Trophoblast cell (in vitro differentiated cells and primary cell): Measurements from ENCODE around the gene KCTD11.

Experiments used
- DNase-seq, 2 donors: peaks; one replicate each; pipeline ENCODE4 v3.0.0-alpha.2; 2016
- H2AFZ ChIP-seq: 2 replicates; pipeline ENCODE4 v1.6.1; 2013; ENCODE audit warnings: low read length, moderate library complexity, mild to moderate bottlenecking; ENCODE audit not compliant: insufficient read depth, poor library complexity
- H2AK5ac ChIP-seq: 2 replicates; pipeline ENCODE4 v1.6.1; 2013; ENCODE audit warnings: mild to moderate bottlenecking, low read length
- H2BK120ac ChIP-seq: 2 replicates; pipeline ENCODE4 v1.6.1; 2013; ENCODE audit warnings: low read length, mild to moderate bottlenecking, moderate library complexity; ENCODE audit not compliant: insufficient read depth, poor library complexity
- H2BK12ac ChIP-seq: 2 replicates; pipeline ENCODE4 v1.6.1; 2013; ENCODE audit warnings: mild to moderate bottlenecking, low read length, moderate library complexity
- H2BK5ac ChIP-seq: 2 replicates; pipeline ENCODE4 v1.6.1; 2013; ENCODE audit warnings: low read length, low read depth, moderate library complexity, mild to moderate bottlenecking; ENCODE audit not compliant: poor library complexity
- H3K14ac ChIP-seq: 2 replicates; pipeline ENCODE4 v1.6.1; 2013; ENCODE audit warnings: mild to moderate bottlenecking, low read length
- H3K18ac ChIP-seq: 2 replicates; pipeline ENCODE4 v1.6.1; 2013; ENCODE audit warnings: mild to moderate bottlenecking, low read length
- H3K23ac ChIP-seq: 2 replicates; pipeline ENCODE4 v1.6.1; 2013; ENCODE audit warnings: low read length
- H3K27ac ChIP-seq: 2 replicates; pipeline ENCODE4 v1.5.1; 2013; ENCODE audit warnings: low read depth, mild to moderate bottlenecking, inconsistent platforms, low read length, moderate library complexity
- H3K27me3 ChIP-seq: 2 replicates; pipeline ENCODE4 v1.6.1; 2013; ENCODE audit warnings: inconsistent platforms, mild to moderate bottlenecking, low read length, moderate library complexity; ENCODE audit not compliant: insufficient read depth
- H3K36me3 ChIP-seq, 2 experiments: 1 replicate in 1 of 2; 2 replicates in 1 of 2; pipeline ENCODE4 v1.6.1; 2013; ENCODE audit warnings: low read length in 2 of 2, mild to moderate bottlenecking in 2 of 2, moderate library complexity in 1 of 2; ENCODE audit not compliant: insufficient read depth in 2 of 2, control insufficient read depth in 1 of 2
- H3K4ac ChIP-seq: 2 replicates; pipeline ENCODE4 v1.6.1; 2013; ENCODE audit warnings: low read depth, mild to moderate bottlenecking, low read length, moderate library complexity
- H3K4me1 ChIP-seq, 2 experiments: 1 replicate in 1 of 2; 2 replicates in 1 of 2; pipeline ENCODE4 v1.6.1; 2013; ENCODE audit warnings: low read length in 2 of 2, mild to moderate bottlenecking in 2 of 2, moderate library complexity in 1 of 2; ENCODE audit not compliant: insufficient read depth in 2 of 2, control insufficient read depth in 1 of 2
- H3K4me2 ChIP-seq: 2 replicates; pipeline ENCODE4 v1.6.1; 2013; ENCODE audit warnings: inconsistent platforms, mild to moderate bottlenecking, low read length, moderate library complexity
- H3K4me3 ChIP-seq: 2 replicates; pipeline ENCODE4 v1.5.1; 2013; ENCODE audit warnings: mild to moderate bottlenecking, low read depth, low read length, inconsistent platforms
- H3K79me1 ChIP-seq: one replicate; pipeline ENCODE4 v1.6.1; 2013; ENCODE audit warnings: low read length
- H3K79me2 ChIP-seq: 2 replicates; pipeline ENCODE4 v1.6.1; 2013; ENCODE audit warnings: low read length, mild to moderate bottlenecking; ENCODE audit not compliant: control insufficient read depth, insufficient read depth, poor library complexity
- H3K9ac ChIP-seq: 2 replicates; pipeline ENCODE4 v1.6.1; 2013; ENCODE audit warnings: mild to moderate bottlenecking, low read length
- H3K9me3 ChIP-seq: 2 replicates; pipeline ENCODE4 v1.6.1; 2013; ENCODE audit warnings: low read depth, mild to moderate bottlenecking, control low read depth, inconsistent platforms, low read length; ENCODE audit not compliant: insufficient read depth
- H4K12ac ChIP-seq: 2 replicates; pipeline ENCODE4 v1.6.1; 2013; ENCODE audit warnings: low read depth, mild to moderate bottlenecking, low read length, moderate library complexity
- H4K8ac ChIP-seq: 2 replicates; pipeline ENCODE4 v1.6.1; 2013; ENCODE audit warnings: low read depth, mild to moderate bottlenecking, low read length, moderate library complexity
- H4K91ac ChIP-seq: one replicate; pipeline ENCODE4 v1.6.1; 2013; ENCODE audit warnings: low read depth, mild to moderate bottlenecking, low read length, moderate library complexity
- WGBS: extraction: QIAGEN DNeasy Blood & Tissue Kit; methylation state at CpG from one replicate; pipeline ENCODE4 v1.1.7; 2013; ENCODE audit warnings: missing lambda C conversion rate; ENCODE audit not compliant: insufficient read length, insufficient coverage; ENCODE audit errors: extremely low coverage; 5-methylcytosine and 5-hydroxymethylcytosine counted together

KCTD11 gene

DNA sequence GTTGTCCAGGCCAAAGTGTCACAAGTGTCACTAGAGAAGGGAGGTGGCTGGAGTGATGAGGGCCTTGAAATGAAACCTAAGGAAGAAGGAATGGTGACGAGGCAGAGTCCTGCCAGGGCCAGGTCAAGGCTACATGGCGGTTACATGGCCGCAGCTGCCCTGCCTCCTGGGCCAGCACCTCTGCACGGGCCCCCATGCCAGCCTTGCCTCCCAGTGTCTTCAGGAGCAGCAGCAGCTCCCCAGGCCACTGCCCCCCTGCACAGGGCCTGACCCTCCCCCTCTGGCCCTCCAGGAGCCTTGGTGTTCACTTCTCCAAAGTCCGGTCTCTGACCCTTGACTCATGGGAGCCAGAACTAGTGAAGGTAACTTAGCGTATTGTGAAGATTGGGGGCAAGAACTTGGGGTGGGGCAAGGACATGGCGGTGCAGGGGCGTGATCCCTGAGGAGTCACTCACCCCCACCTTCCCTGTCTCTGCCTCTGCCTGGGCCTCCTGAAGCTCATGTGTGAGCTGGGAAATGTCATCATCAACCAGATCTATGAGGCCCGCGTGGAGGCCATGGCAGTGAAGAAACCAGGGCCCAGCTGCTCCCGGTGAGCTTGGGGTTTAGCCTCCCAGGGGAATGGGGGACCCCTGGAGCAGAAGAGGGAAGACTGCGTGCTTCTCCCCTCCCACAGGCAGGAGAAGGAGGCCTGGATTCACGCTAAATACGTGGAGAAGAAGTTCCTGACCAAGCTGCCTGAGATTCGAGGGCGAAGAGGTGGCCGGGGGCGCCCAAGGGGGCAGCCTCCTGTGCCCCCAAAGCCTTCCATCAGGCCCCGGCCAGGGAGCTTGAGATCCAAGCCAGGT lies 4.1 kb upstream of the KCTD11 start:
- H3K79me2 ChIP-seq = peaks cover 13% of the 10 kb centered on the region
- no peak overlapping the region for H3K23ac ChIP-seq
- no peak overlapping the region for H3K14ac ChIP-seq
- no CpG with 5 or more reads among the region's 19 CpGs for WGBS
- no peak overlapping the region for H2AK5ac ChIP-seq
- H3K9ac ChIP-seq = no peak overlapping the region
- H3K79me1 ChIP-seq = peaks cover 22% of the 10 kb centered on the region
- no peak overlapping the region for H3K18ac ChIP-seq
- no peak for DNase-seq
- no peak overlapping the region for H4K91ac ChIP-seq
- H3K4me2 ChIP-seq = no peak overlapping the region
- H3K4me3 ChIP-seq = no peak overlapping the region
- H4K12ac ChIP-seq = no peak overlapping the region
- no peak overlapping the region for H3K4ac ChIP-seq
- no peak overlapping the region for H4K8ac ChIP-seq
- no peak overlapping the region for H2BK120ac ChIP-seq
- H2BK12ac ChIP-seq = no peak overlapping the region
- H3K27me3 ChIP-seq = no peaks in the 10 kb centered on the region
- H3K36me3 ChIP-seq = no peaks in the 10 kb centered on the region
- H3K4me1 ChIP-seq = peaks cover 9 to 10% of the 10 kb centered on the region in 2 experiments
- H3K27ac ChIP-seq = no peak overlapping the region
- H2BK5ac ChIP-seq = no peak overlapping the region
- H2AFZ ChIP-seq = no peak overlapping the region
- no peaks in the 10 kb centered on the region for H3K9me3 ChIP-seq

DNA sequence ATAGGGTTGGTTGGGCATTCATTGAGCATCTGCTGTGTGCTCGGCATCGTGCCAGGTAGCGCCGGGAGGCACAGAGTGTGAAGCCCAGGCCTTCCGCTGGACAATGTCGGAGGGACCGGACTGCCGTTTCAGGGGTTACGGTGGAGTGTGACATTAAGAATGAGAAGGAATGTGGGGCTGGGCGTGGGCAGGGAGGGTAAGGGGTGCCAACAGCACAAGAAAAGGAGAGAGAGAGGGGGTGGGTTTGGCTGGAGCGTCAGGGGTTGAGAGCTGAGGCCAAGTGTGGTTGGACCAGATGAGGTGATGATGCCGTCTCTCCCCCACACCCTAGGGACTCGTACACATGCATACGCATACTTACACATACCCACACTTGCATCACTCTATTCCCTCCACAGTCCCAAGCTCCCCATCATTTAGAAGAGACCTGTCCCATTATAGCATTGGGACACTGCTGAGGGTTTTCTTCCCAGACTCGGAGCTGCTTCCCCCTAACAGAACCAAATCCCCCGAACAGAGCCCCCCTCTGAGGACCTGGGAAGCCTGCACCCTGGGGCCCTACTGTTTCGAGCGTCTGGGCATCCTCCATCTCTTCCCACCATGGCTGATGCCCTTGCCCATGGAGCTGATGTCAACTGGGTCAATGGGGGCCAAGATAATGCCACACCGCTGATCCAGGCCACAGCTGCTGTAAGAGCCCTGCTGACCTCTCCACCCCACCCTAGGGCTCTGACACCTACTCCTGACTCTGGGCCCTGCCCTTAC lies 3.3 kb upstream of the KCTD11 start:
- no peak overlapping the region for H2BK12ac ChIP-seq
- no peaks in the 10 kb centered on the region for H3K27me3 ChIP-seq
- no peak overlapping the region for H3K18ac ChIP-seq
- no peak overlapping the region for H2BK120ac ChIP-seq
- H3K36me3 ChIP-seq = no peaks in the 10 kb centered on the region
- H3K27ac ChIP-seq = no peak overlapping the region
- no peak overlapping the region for H4K12ac ChIP-seq
- H3K14ac ChIP-seq = no peak overlapping the region
- H2AFZ ChIP-seq = no peak overlapping the region
- no peak overlapping the region for H3K4me3 ChIP-seq
- H3K79me2 ChIP-seq = peaks cover 13% of the 10 kb centered on the region
- peaks cover 22% of the 10 kb centered on the region for H3K79me1 ChIP-seq
- H2BK5ac ChIP-seq = no peak overlapping the region
- H3K4me1 ChIP-seq = peaks cover 14 to 16% of the 10 kb centered on the region in 2 experiments
- H3K9me3 ChIP-seq = no peaks in the 10 kb centered on the region
- no peak overlapping the region for H4K8ac ChIP-seq
- no CpG with 5 or more reads among the region's 19 CpGs for WGBS
- no peak overlapping the region for H3K9ac ChIP-seq
- H3K23ac ChIP-seq = no peak overlapping the region
- no peak overlapping the region for H2AK5ac ChIP-seq
- no peak overlapping the region for H4K91ac ChIP-seq
- no peak for DNase-seq
- no peak overlapping the region for H3K4me2 ChIP-seq
- H3K4ac ChIP-seq = no peak overlapping the region

DNA sequence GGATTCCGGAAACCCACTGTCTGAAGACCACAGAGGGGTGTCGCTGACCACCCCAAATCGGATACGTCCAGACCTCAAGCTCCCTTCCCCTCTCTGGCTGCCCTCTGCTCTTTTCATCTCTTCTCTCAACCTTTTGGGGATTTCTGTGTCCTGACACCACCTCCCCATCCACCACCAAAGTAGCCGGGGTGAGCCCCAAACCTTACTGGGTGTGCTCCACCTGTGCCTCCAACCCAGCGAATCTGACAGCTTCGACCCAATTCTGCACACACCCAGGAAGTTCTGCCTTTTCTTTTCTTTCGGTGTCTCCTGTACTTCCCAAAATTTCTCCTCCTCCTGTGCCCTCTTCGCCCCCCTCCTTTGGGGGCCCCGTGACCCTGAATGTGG lies 534 bp downstream of the KCTD11 start:
- H3K4me2 ChIP-seq = peak overlapping the region; percentile 76
- peak overlapping the region; percentile 89 for H2AFZ ChIP-seq
- no peaks in the 10 kb centered on the region for H3K36me3 ChIP-seq
- peaks cover 22% of the 10 kb centered on the region for H3K79me1 ChIP-seq
- peaks cover 13% of the 10 kb centered on the region for H3K79me2 ChIP-seq
- peak overlapping the region; percentile 100 for H3K27ac ChIP-seq
- H2AK5ac ChIP-seq = peak overlapping the region; percentile 78
- H3K9me3 ChIP-seq = no peaks in the 10 kb centered on the region
- no CpG with 5 or more reads among the region's 10 CpGs for WGBS
- no peak for DNase-seq
- H4K8ac ChIP-seq = peak overlapping the region; percentile 94
- peak overlapping the region; percentile 95 for H3K14ac ChIP-seq
- peak overlapping the region; percentile 88 for H3K4ac ChIP-seq
- peak overlapping the region; percentile 95 for H3K18ac ChIP-seq
- H4K12ac ChIP-seq = peak overlapping the region; percentile 86
- H3K9ac ChIP-seq = peak overlapping the region; percentile 54
- peak overlapping the region; percentile 72 for H3K4me3 ChIP-seq
- no peak overlapping the region for H3K23ac ChIP-seq
- H3K4me1 ChIP-seq = peaks cover 20 to 24% of the 10 kb centered on the region in 2 experiments
- peak overlapping the region; percentile 95 for H2BK120ac ChIP-seq
- H2BK5ac ChIP-seq = peak overlapping the region; percentile 90
- H2BK12ac ChIP-seq = peak overlapping the region; percentile 62
- no peaks in the 10 kb centered on the region for H3K27me3 ChIP-seq
- H4K91ac ChIP-seq = peak overlapping the region; percentile 95

DNA sequence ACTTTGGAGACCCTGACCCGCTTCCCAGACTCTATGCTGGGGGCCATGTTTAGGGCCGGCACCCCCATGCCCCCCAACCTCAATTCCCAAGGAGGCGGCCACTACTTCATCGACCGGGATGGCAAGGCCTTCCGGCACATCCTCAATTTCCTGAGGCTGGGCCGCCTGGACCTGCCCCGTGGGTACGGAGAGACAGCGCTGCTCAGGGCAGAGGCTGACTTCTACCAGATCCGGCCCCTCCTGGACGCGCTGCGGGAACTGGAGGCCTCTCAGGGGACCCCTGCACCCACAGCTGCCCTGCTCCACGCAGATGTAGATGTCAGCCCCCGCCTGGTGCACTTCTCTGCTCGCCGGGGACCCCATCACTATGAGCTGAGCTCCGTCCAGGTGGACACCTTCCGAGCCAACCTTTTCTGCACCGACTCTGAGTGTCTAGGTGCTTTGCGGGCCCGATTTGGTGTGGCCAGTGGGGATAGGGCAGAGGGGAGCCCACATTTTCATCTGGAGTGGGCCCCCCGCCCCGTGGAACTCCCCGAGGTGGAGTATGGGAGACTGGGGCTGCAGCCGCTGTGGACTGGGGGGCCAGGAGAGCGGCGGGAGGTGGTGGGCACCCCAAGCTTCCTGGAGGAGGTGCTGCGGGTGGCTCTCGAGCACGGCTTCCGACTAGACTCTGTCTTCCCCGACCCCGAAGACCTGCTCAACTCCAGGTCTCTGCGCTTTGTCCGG lies 1.1 kb downstream of the KCTD11 start:
- Histone ChIP-seq H3K4me3 (no peak overlapping the region), H3K27me3 (no peaks in the 10 kb centered on the region), H3K4me1 (peaks cover 20 to 24% of the 10 kb centered on the region in 2 experiments), H3K18ac (peak overlapping the region; percentile 95), H3K36me3 (no peaks in the 10 kb centered on the region), H3K4ac (peak overlapping the region; percentile 88), H4K91ac (peak overlapping the region; percentile 95), H2BK5ac (no peak overlapping the region), H3K9ac (no peak overlapping the region), H4K8ac (peak overlapping the region; percentile 14), H2AK5ac (no peak overlapping the region), H3K79me1 (peaks cover 22% of the 10 kb centered on the region), H2BK12ac (peak overlapping the region; percentile 62), H4K12ac (no peak overlapping the region), H2AFZ (no peak overlapping the region), H2BK120ac (peak overlapping the region; percentile 95), H3K23ac (no peak overlapping the region), H3K79me2 (peaks cover 13% of the 10 kb centered on the region), H3K14ac (no peak overlapping the region), H3K9me3 (no peaks in the 10 kb centered on the region), H3K4me2 (peak overlapping the region; percentile 76), H3K27ac (no peak overlapping the region)
- no CpG with 5 or more reads among the region's 37 CpGs for WGBS
- no peak for DNase-seq
